IMR-90 (cell line): ENCODE measurements around the gene HPN. TPM values are rescaled to one million over a fixed set of nuclear protein-coding genes. Genes with fewer than 3 reads are reported as not detected.

Source experiments
- ATAC-seq: fragments of 200-7000 bp; cut with Tn5 transposase; 2 replicates; pipeline ENCODE4 v1.9.1; 2020; ENCODE audit warnings: low read depth, mild to moderate bottlenecking, moderate library complexity
- BruUV-seq: library from RNA; stranded (reverse); fragments of 400-500 nt; replicated peaks from 2 replicates; lab custom pipeline; 2021; lab: Mats Ljungman, UMichigan
- CTCF ChIA-PET: fragments of 300-600 bp; formaldehyde crosslinking; extraction: SDS; loops from one replicate; lab custom pipeline; 2021; ENCODE audit warnings: antibody characterized with exemption; lab: Yijun Ruan, JAX
- POLR2A ChIA-PET: fragments of 300-600 bp; sonication (Branson Sonifier 250); formaldehyde crosslinking; loops from one replicate; lab custom pipeline; 2022; ENCODE audit warnings: antibody characterized with exemption; ENCODE audit not compliant: unreplicated experiment; lab: Charles Lee
- DNase-seq: peaks from one replicate; pipeline ENCODE4 v3.0.0; 2013
- H2AFZ ChIP-seq: replicated peaks from 2 replicates; pipeline ENCODE3; 2013; ENCODE audit warnings: low read length, mild to moderate bottlenecking; ENCODE audit not compliant: poor library complexity
- H2AK5ac ChIP-seq: 2 replicates; pipeline ENCODE4 v1.6.1; 2013; ENCODE audit warnings: low read depth, low read length, inconsistent platforms
- H2AK9ac ChIP-seq: replicated peaks from 2 replicates; pipeline ENCODE3; 2013; ENCODE audit warnings: mild to moderate bottlenecking, low read depth, low read length, moderate library complexity; ENCODE audit not compliant: poor library complexity
- H2BK120ac ChIP-seq: 2 replicates; pipeline ENCODE4 v1.6.1; 2013; ENCODE audit warnings: low read depth, low read length, inconsistent platforms
- H2BK15ac ChIP-seq: 3 replicates; pipeline ENCODE4 v1.6.1; 2013; ENCODE audit warnings: low read depth, low read length, inconsistent platforms
- H2BK20ac ChIP-seq: 2 replicates; pipeline ENCODE4 v1.6.1; 2013; ENCODE audit warnings: low read depth, mild to moderate bottlenecking, inconsistent platforms, low read length, moderate library complexity
- H2BK5ac ChIP-seq: 2 replicates; pipeline ENCODE4 v1.6.1; 2013; ENCODE audit warnings: mild to moderate bottlenecking, low read depth, low read length, inconsistent platforms; ENCODE audit not compliant: poor library complexity, severe bottlenecking
- H3K14ac ChIP-seq: replicated peaks from 2 replicates; pipeline ENCODE4 v1.6.1; 2013; ENCODE audit warnings: low read depth, low read length, inconsistent platforms
- H3K18ac ChIP-seq: 2 replicates; pipeline ENCODE4 v1.6.1; 2013; ENCODE audit warnings: low read depth, low read length, control low read depth
- H3K23ac ChIP-seq: 2 replicates; pipeline ENCODE4 v1.6.1; 2013; ENCODE audit warnings: low read depth, low read length, inconsistent platforms
- H3K27ac ChIP-seq: 2 replicates; pipeline ENCODE4 v1.5.1; 2013; ENCODE audit warnings: mild to moderate bottlenecking, control low read depth, low read length; ENCODE audit not compliant: insufficient read depth
- H3K27me3 ChIP-seq: 2 replicates; pipeline ENCODE4 v1.6.1; 2013; ENCODE audit warnings: low read length; ENCODE audit not compliant: control insufficient read depth, insufficient read depth
- H3K36me3 ChIP-seq: 2 replicates; pipeline ENCODE4 v1.6.1; 2013; ENCODE audit warnings: low read length, mixed read lengths; ENCODE audit not compliant: control insufficient read depth, insufficient read depth
- H3K4ac ChIP-seq: 2 replicates; pipeline ENCODE4 v1.6.1; 2013; ENCODE audit warnings: low read depth, low read length, inconsistent platforms
- H3K4me1 ChIP-seq: 2 replicates; pipeline ENCODE4 v1.6.1; 2013; ENCODE audit warnings: low read length, mixed read lengths; ENCODE audit not compliant: control insufficient read depth, insufficient read depth
- H3K4me2 ChIP-seq: 2 replicates; pipeline ENCODE4 v1.6.1; 2013; ENCODE audit warnings: low read depth, mild to moderate bottlenecking, control low read depth, low read length, moderate library complexity
- H3K4me3 ChIP-seq: 2 replicates; pipeline ENCODE4 v1.5.1; 2013; ENCODE audit warnings: low read depth, mild to moderate bottlenecking, control low read depth, low read length, moderate library complexity; ENCODE audit not compliant: insufficient read depth
- H3K56ac ChIP-seq: 2 replicates; pipeline ENCODE4 v1.6.1; 2013; ENCODE audit warnings: low read length, inconsistent platforms; ENCODE audit not compliant: insufficient read depth; ENCODE audit errors: extremely low read depth
- H3K79me1 ChIP-seq, 2 experiments: 2 replicates each; pipeline ENCODE4 v1.6.1; 2013; ENCODE audit warnings: low read length in 2 of 2, inconsistent platforms in 1 of 2, low read depth in 1 of 2
- H3K9ac ChIP-seq: 2 replicates; pipeline ENCODE4 v1.6.1; 2013; ENCODE audit warnings: low read depth, low read length, control low read depth
- H3K9me1 ChIP-seq: 2 replicates; pipeline ENCODE4 v1.6.1; 2013; ENCODE audit warnings: low read length, inconsistent platforms; ENCODE audit not compliant: insufficient read depth
- H3K9me3 ChIP-seq: 2 replicates; pipeline ENCODE4 v1.6.1; 2013; ENCODE audit warnings: low read length; ENCODE audit not compliant: control insufficient read depth, insufficient read depth
- H4K20me1 ChIP-seq: 2 replicates; pipeline ENCODE4 v1.6.1; 2013; ENCODE audit warnings: low read length, inconsistent platforms; ENCODE audit not compliant: insufficient read depth
- H4K5ac ChIP-seq: 2 replicates; pipeline ENCODE4 v1.6.1; 2013; ENCODE audit warnings: mild to moderate bottlenecking, low read depth, low read length, control low read depth
- H4K8ac ChIP-seq, 2 experiments: 2 replicates each; pipeline ENCODE4 v1.6.1; 2013; ENCODE audit warnings: low read depth in 2 of 2, low read length in 2 of 2, control low read depth in 1 of 2, inconsistent platforms in 1 of 2
- H4K91ac ChIP-seq: 2 replicates; pipeline ENCODE4 v1.6.1; 2013; ENCODE audit warnings: low read depth, low read length, inconsistent platforms; ENCODE audit not compliant: insufficient read depth
- BHLHE40 ChIP-seq: fragments of 150-350 bp; IDR thresholded peaks from 2 replicates; pipeline ENCODE4 v1.6.1; 2016; ENCODE audit warnings: mild to moderate bottlenecking, low read depth, low read length
- CEBPB ChIP-seq: IDR thresholded peaks from 2 replicates; pipeline ENCODE4 v1.6.1; 2012; ENCODE audit warnings: low read depth, low read length, improper control_type of control experiment
- CHD1 ChIP-seq: IDR thresholded peaks from 2 replicates; pipeline ENCODE4 v1.6.1; 2012; ENCODE audit warnings: low read depth, low read length, improper control_type of control experiment
- CTCF ChIP-seq: conservative IDR thresholded peaks from 2 replicates; pipeline ENCODE4 v1.5.1; 2012; ENCODE audit warnings: mild to moderate bottlenecking, low read depth, low read length, improper control_type of control experiment
- ELK1 ChIP-seq: fragments of 150-350 bp; IDR thresholded peaks from 2 replicates; pipeline ENCODE4 v1.6.1; 2016; ENCODE audit warnings: low read depth, mild to moderate bottlenecking, low read length, moderate library complexity, borderline replicate concordance
- MAFK ChIP-seq: IDR thresholded peaks from 2 replicates; pipeline ENCODE4 v1.6.1; 2012; ENCODE audit warnings: low read depth, low read length, improper control_type of control experiment
- MAZ ChIP-seq: IDR thresholded peaks from 2 replicates; pipeline ENCODE4 v1.6.1; 2012; ENCODE audit warnings: low read depth, mild to moderate bottlenecking, low read length, improper control_type of control experiment, moderate library complexity, borderline replicate concordance
- MXI1 ChIP-seq: IDR thresholded peaks from 2 replicates; pipeline ENCODE4 v1.6.1; 2012; ENCODE audit warnings: low read depth, mild to moderate bottlenecking, low read length, moderate library complexity, borderline replicate concordance
- POLR2A ChIP-seq: IDR thresholded peaks from 2 replicates; pipeline ENCODE4 v1.6.1; 2012; ENCODE audit warnings: mild to moderate bottlenecking, low read depth, low read length
- RAD21 ChIP-seq: IDR thresholded peaks from 2 replicates; pipeline ENCODE4 v1.6.1; 2012; ENCODE audit warnings: low read length, improper control_type of control experiment
- RCOR1 ChIP-seq: IDR thresholded peaks from 2 replicates; pipeline ENCODE4 v1.6.1; 2012; ENCODE audit warnings: mild to moderate bottlenecking, low read length, improper control_type of control experiment; ENCODE audit not compliant: insufficient replicate concordance
- RFX5 ChIP-seq: IDR thresholded peaks from 2 replicates; pipeline ENCODE4 v1.8.0; 2012; ENCODE audit warnings: low read depth, mild to moderate bottlenecking, low read length, moderate library complexity
- SMC3 ChIP-seq: fragments of 150-350 bp; IDR thresholded peaks from 2 replicates; pipeline ENCODE4 v1.6.1; 2016; ENCODE audit warnings: low read depth, mild to moderate bottlenecking, antibody characterized with exemption, low read length, moderate library complexity
- USF2 ChIP-seq: fragments of 150-350 bp; IDR thresholded peaks from 2 replicates; pipeline ENCODE4 v1.6.1; 2017; ENCODE audit warnings: mild to moderate bottlenecking, antibody characterized with exemption, low read length, low read depth
- WGBS, 2 experiments: methylation state at CpG; one replicate each; pipeline versions ENCODE4 v1.1.5 to v1.1.7; 2013; ENCODE audit warnings: missing lambda C conversion rate in 2 of 2; ENCODE audit not compliant: insufficient read length in 1 of 2; ENCODE audit errors: extremely low coverage in 2 of 2; 5-methylcytosine and 5-hydroxymethylcytosine counted together
- dilution Hi-C: fragments of 300-500 bp; cut with HindIII; formaldehyde crosslinking; loops from one replicate; pipeline ENCODE4 v1.14.3; 2018; ENCODE audit warnings: low sequenced_read_pairs; ENCODE audit not compliant: unreplicated experiment
- in situ Hi-C: fragments of 300-500 bp; cut with MboI; formaldehyde crosslinking; loops from 3 replicates; pipeline ENCODE4 v1.14.3; 2019; ENCODE audit warnings: low sequenced_read_pairs, inconsistent platforms, mixed read lengths
- intact Hi-C: fragments of 100-400 bp; cut with micrococcal nuclease; formaldehyde crosslinking; loops from 2 replicates; pipeline ENCODE4 v1.10.0; 2022
- polyA plus RNA-seq, 3 experiments: library from polyadenylated mRNA; depleted of rRNA; stranded (reverse); fragments of >200 nt; gene quantifications; 2 replicates each; pipeline ENCODE4 v1.2.3, GENCODE V29; 2012; ENCODE audit warnings: low replicate concordance in 1 of 3
- total RNA-seq: library from RNA; depleted of rRNA; stranded (reverse); fragments of >200 nt; gene quantifications from 2 replicates; pipeline ENCODE4 v1.2.3, GENCODE V29; 2012

Gene HPN
- total and polyA plus RNA-seq, 2 of the 4 experiments (the other 2 are of a cell fraction), result not detected

GRCh38 chr19:35042954-35043604, 1.6 kb downstream of the HPN start:
- no peak overlapping the region for H4K91ac ChIP-seq
- H3K27me3 ChIP-seq, result peaks cover 12% of the 10 kb centered on the region
- ChIA-PET POLR2A (no interaction called here), CTCF (interaction anchor here (1.5 kb wide), 1 partner anchor 43 kb away, joined by 3 read pairs; the partner anchor contains the start of gene GRAMD1A)
- no peak overlapping the region for H3K23ac ChIP-seq
- no TSS peak for BruUV-seq
- no peak overlapping the region for H2AK9ac ChIP-seq
- no peak overlapping the region for H3K4me3 ChIP-seq
- no peak overlapping the region for H4K5ac ChIP-seq
- no peak overlapping the region for H3K4me2 ChIP-seq
- no peaks in the 10 kb centered on the region for H3K9me1 ChIP-seq
- no peak overlapping the region for H3K56ac ChIP-seq
- ATAC-seq (no peak), DNase-seq (no peak)
- H3K18ac ChIP-seq, result no peak overlapping the region
- in situ Hi-C loops (no loop called here), dilution Hi-C loops (no loop called here), intact Hi-C loops (no loop called here)
- no peak overlapping the region for H3K9ac ChIP-seq
- no peaks in the 10 kb centered on the region for H3K79me1 ChIP-seq
- no peaks in the 10 kb centered on the region for H3K9me3 ChIP-seq
- TF ChIP-seq RAD21, result no peak
- TF ChIP-seq MAFK, result no peak
- no peak for TF ChIP-seq CHD1
- no peak for TF ChIP-seq MAZ
- TF ChIP-seq ELK1, result no peak
- no peak for TF ChIP-seq RFX5
- no peak for TF ChIP-seq BHLHE40
- TF ChIP-seq MXI1, result no peak
- TF ChIP-seq CTCF, result no peak
- TF ChIP-seq POLR2A, result no peak
- TF ChIP-seq USF2, result no peak
- no peak for TF ChIP-seq CEBPB
- TF ChIP-seq SMC3, result no peak
- no peak for TF ChIP-seq RCOR1
- no peak overlapping the region for H2BK5ac ChIP-seq
- H2AK5ac ChIP-seq, result no peak overlapping the region
- no peak overlapping the region for H3K4ac ChIP-seq
- H2BK20ac ChIP-seq, result no peak overlapping the region
- no peak overlapping the region for H2BK120ac ChIP-seq
- H3K36me3 ChIP-seq, result no peaks in the 10 kb centered on the region
- H3K27ac ChIP-seq, result no peak overlapping the region
- WGBS, 2 experiments, result 78% methylated on average over 4 of the region's 14 CpGs; no CpG with 5 or more reads in 1 of the 2 experiments
- H4K8ac ChIP-seq, result no peak overlapping the region
- no peak overlapping the region for H2AFZ ChIP-seq
- no peak overlapping the region for H2BK15ac ChIP-seq
- no peak overlapping the region for H3K14ac ChIP-seq
- H4K20me1 ChIP-seq, result no peaks in the 10 kb centered on the region
- H3K4me1 ChIP-seq, result peaks cover 5% of the 10 kb centered on the region; the same call in 1 of the 2 replicates
